Suprapubic skin (tissue), 4 donors: ENCODE data around the gene LRP2BP. TPM values are rescaled to one million over a fixed set of nuclear protein-coding genes. Genes with fewer than 3 reads are reported as not detected.
A peak's percentile ranks its signal among the peaks of the same experiment; 100 is the strongest.

Source experiments
- DNase-seq, 2 donors: peaks; one replicate each; pipeline ENCODE4 v3.0.0-alpha.2; 2019; ENCODE audit warnings: low spot score in 2 of 2
- H3K27ac ChIP-seq: fragments of 200-600 bp; sonication (generic); one replicate; pipeline ENCODE4 v1.5.1; 2019
- H3K27me3 ChIP-seq: fragments of 200-600 bp; sonication (generic); one replicate; pipeline ENCODE4 v1.5.1; 2019
- H3K36me3 ChIP-seq: fragments of 200-600 bp; sonication (generic); one replicate; pipeline ENCODE4 v1.5.1; 2019
- H3K4me1 ChIP-seq: fragments of 200-600 bp; sonication (generic); one replicate; pipeline ENCODE4 v1.5.1; 2019
- H3K4me3 ChIP-seq: fragments of 200-600 bp; sonication (generic); one replicate; pipeline ENCODE4 v1.5.1; 2019; ENCODE audit warnings: mild to moderate bottlenecking
- H3K9me3 ChIP-seq: fragments of 200-600 bp; sonication (generic); one replicate; pipeline ENCODE4 v1.5.1; 2019
- CTCF ChIP-seq, 2 donors: fragments of 200-600 bp in 1 of 2; fragments of 450-650 bp in 1 of 2; sonication (generic) in 1 of 2; IDR thresholded peaks; one replicate each; pipeline ENCODE4 v1.5.1; 2016 to 2019; ENCODE audit warnings: antibody characterized with exemption in 2 of 2, mild to moderate bottlenecking in 1 of 2, moderate library complexity in 1 of 2
- EP300 ChIP-seq: sonication (generic); formaldehyde crosslinking; IDR thresholded peaks from one replicate; pipeline ENCODE4 v1.6.1; 2017; ENCODE audit warnings: antibody characterized with exemption
- POLR2A ChIP-seq, 2 donors: fragments of 450-650 bp; IDR thresholded peaks; one replicate each; pipeline ENCODE4 v1.6.1; 2017; ENCODE audit warnings: antibody characterized with exemption in 2 of 2, mild to moderate bottlenecking in 2 of 2, moderate library complexity in 2 of 2
- POLR2AphosphoS5 ChIP-seq, 3 donors: sonication (generic); formaldehyde crosslinking; IDR thresholded peaks; one replicate each; pipeline ENCODE4 v1.6.1; 2017; ENCODE audit warnings: antibody characterized with exemption in 3 of 3
- WGBS: methylation state at CpG from one replicate; pipeline ENCODE4 v1.1.5; 2018; 5-methylcytosine and 5-hydroxymethylcytosine counted together
- total RNA-seq, 4 donors: library from RNA; depleted of rRNA; stranded (reverse); fragments of >200 nt; gene quantifications; one replicate each; pipeline ENCODE4 v1.1.0, GENCODE V29; 2016

Gene LRP2BP
- total RNA-seq, 4 donors from 2014 or later = 0.60 to 3.1 (median 1.3) TPM

- Histone ChIP-seq H3K27ac (no peak overlapping the region), H3K27me3 (no peaks in the 10 kb centered on the region), H3K4me1 (peaks cover 16% of the 10 kb centered on the region), H3K9me3 (no peaks in the 10 kb centered on the region), H3K4me3 (no peak overlapping the region), H3K36me3 (no peaks in the 10 kb centered on the region)
- 27% methylated on average over 10 of the region's 10 CpGs for WGBS
- DNase-seq = no peak
- no peak for TF ChIP-seq POLR2A (IDR thresholded peaks at IDR 0.05)
- TF ChIP-seq POLR2AphosphoS5 (IDR thresholded peaks at IDR 0.05) = no peak
- TF ChIP-seq CTCF (IDR thresholded peaks at IDR 0.05) = no peak
- TF ChIP-seq EP300 = no peak
Measured at GRCh38 chr4:185384930-185385331, 10.8 kb downstream of the LRP2BP start.

- no peaks in the 10 kb centered on the region for H3K27me3 ChIP-seq
- DNase-seq = no peak
- WGBS = 62% methylated on average over 2 of the region's 2 CpGs
- no peaks in the 10 kb centered on the region for H3K9me3 ChIP-seq
- no peak overlapping the region for H3K4me3 ChIP-seq
- no peaks in the 10 kb centered on the region for H3K36me3 ChIP-seq
- H3K4me1 ChIP-seq = peaks cover 16% of the 10 kb centered on the region
- H3K27ac ChIP-seq = peak overlapping the region; percentile 54
- TF ChIP-seq POLR2A (IDR thresholded peaks at IDR 0.05) (no peak), POLR2AphosphoS5 (IDR thresholded peaks at IDR 0.05) (no peak), CTCF (IDR thresholded peaks at IDR 0.05) (no peak), EP300 (no peak)
Measured at GRCh38 chr4:185384061-185384460, 11.7 kb downstream of the LRP2BP start.

GRCh38 chr4:185383451-185383850, 12.3 kb downstream of the LRP2BP start:
- Histone ChIP-seq H3K4me1 (peaks cover 16% of the 10 kb centered on the region), H3K4me3 (no peak overlapping the region), H3K27me3 (no peaks in the 10 kb centered on the region), H3K27ac (peak overlapping the region; percentile 54), H3K9me3 (no peaks in the 10 kb centered on the region), H3K36me3 (no peaks in the 10 kb centered on the region)
- no peak for TF ChIP-seq EP300
- TF ChIP-seq POLR2AphosphoS5 (IDR thresholded peaks at IDR 0.05) = peak in 2 of 3 donors; percentile 42 to 71
- WGBS = 31% methylated on average over 4 of the region's 4 CpGs
- DNase-seq = no peak

DNA sequence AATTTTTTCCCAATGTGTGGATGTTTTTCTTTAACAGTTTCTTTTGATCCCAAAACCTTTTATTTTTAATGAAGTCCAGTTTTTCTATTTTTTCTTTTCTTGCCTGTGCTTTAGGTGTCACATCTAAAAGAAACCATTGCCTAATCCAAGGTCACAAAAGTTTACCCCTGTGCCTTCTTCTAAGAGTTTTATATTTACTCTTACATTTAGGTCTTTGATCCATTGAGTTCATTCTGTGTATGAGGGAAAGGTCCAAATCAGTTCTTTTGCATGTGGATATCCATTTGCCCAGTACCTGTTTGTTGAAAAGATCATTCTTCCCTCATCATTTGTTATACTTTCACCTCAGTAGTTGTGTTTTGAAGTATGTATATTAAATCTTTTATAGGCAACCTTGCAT, 13.0 kb downstream of the LRP2BP start:
- TF ChIP-seq POLR2AphosphoS5 (IDR thresholded peaks at IDR 0.05) = no peak
- Histone ChIP-seq H3K27ac (no peak overlapping the region), H3K9me3 (no peaks in the 10 kb centered on the region), H3K4me3 (no peak overlapping the region), H3K36me3 (no peaks in the 10 kb centered on the region), H3K27me3 (no peaks in the 10 kb centered on the region), H3K4me1 (peaks cover 16% of the 10 kb centered on the region)
- no peak for DNase-seq

DNA sequence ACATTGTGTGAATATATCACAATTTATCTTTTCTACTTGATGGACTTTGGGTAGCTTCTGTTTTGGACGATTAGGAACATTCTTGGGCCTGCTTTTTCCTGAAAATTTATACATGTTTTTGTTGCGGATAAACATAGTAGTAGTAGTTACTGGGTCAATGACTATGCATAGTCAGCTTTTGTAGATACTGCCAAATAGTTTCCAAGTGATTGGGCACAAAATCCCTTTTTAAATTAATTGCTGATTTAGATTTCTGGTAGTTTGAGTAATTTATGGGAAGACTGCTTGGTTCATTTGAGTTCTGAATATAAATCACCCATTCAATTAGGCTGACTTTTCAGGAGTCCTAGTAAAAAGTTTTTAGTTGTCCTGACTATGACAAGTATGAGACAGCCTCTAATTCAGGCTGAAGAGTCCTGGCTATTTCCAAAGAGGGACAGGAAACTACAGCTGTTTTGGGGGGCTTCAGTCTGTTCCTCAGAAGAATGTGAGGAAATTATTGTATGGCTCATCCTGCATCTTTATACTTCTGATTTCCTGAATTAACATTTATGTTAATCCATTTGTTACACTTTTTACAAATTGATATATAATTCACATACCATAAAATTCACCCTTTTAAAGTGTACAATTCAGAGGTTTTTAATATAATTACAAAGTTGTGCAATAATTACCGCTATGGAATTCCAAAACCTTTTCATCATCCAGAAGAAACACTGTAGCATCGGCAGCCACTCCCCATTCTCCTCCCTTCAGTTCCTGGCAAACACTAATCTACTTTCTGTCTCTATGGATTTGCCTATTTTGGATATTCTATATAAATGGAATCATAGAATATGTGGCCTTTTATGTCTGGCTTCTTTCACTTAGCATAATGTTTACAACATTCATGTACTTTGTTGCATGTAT, 14.2 kb downstream of the LRP2BP start:
- TF ChIP-seq POLR2A (IDR thresholded peaks at IDR 0.05) (no peak), POLR2AphosphoS5 (IDR thresholded peaks at IDR 0.05) (no peak), CTCF (IDR thresholded peaks at IDR 0.05) (no peak)
- Histone ChIP-seq H3K4me3 (no peak overlapping the region), H3K27me3 (no peaks in the 10 kb centered on the region), H3K4me1 (peaks cover 16% of the 10 kb centered on the region), H3K9me3 (no peaks in the 10 kb centered on the region), H3K36me3 (no peaks in the 10 kb centered on the region), H3K27ac (no peak overlapping the region)
- no peak for DNase-seq
- 36% methylated on average over 4 of the region's 4 CpGs for WGBS

- Histone ChIP-seq H3K27ac (peak overlapping the region; percentile 49), H3K9me3 (no peaks in the 10 kb centered on the region)
Measured at GRCh38 chr4:185380320-185380719, 15.4 kb downstream of the LRP2BP start.

More at GRCh38 chr4:185380320-185380719, 15.4 kb downstream of the LRP2BP start:
- Histone ChIP-seq H3K4me3 (no peak overlapping the region), H3K36me3 (no peaks in the 10 kb centered on the region), H3K4me1 (peaks cover 16% of the 10 kb centered on the region), H3K27me3 (no peaks in the 10 kb centered on the region)
- TF ChIP-seq POLR2A (IDR thresholded peaks at IDR 0.05) = no peak
- no peak for TF ChIP-seq POLR2AphosphoS5 (IDR thresholded peaks at IDR 0.05)
- TF ChIP-seq EP300 = no peak
- TF ChIP-seq CTCF (IDR thresholded peaks at IDR 0.05) = no peak
- 81% methylated on average over 1 of the region's 1 CpG for WGBS
- no peak for DNase-seq
